Trophoblast cell (in vitro differentiated cells and primary cell): ENCODE results near the gene FSTL3.

Experiments
- DNase-seq, 2 donors: peaks; one replicate each; pipeline ENCODE4 v3.0.0-alpha.2; 2016
- H2AFZ ChIP-seq: 2 replicates; pipeline ENCODE4 v1.6.1; 2013; ENCODE audit warnings: low read length, moderate library complexity, mild to moderate bottlenecking; ENCODE audit not compliant: insufficient read depth, poor library complexity
- H2AK5ac ChIP-seq: 2 replicates; pipeline ENCODE4 v1.6.1; 2013; ENCODE audit warnings: mild to moderate bottlenecking, low read length
- H2BK120ac ChIP-seq: 2 replicates; pipeline ENCODE4 v1.6.1; 2013; ENCODE audit warnings: low read length, mild to moderate bottlenecking, moderate library complexity; ENCODE audit not compliant: insufficient read depth, poor library complexity
- H2BK12ac ChIP-seq: 2 replicates; pipeline ENCODE4 v1.6.1; 2013; ENCODE audit warnings: mild to moderate bottlenecking, low read length, moderate library complexity
- H2BK5ac ChIP-seq: 2 replicates; pipeline ENCODE4 v1.6.1; 2013; ENCODE audit warnings: low read length, low read depth, moderate library complexity, mild to moderate bottlenecking; ENCODE audit not compliant: poor library complexity
- H3K14ac ChIP-seq: 2 replicates; pipeline ENCODE4 v1.6.1; 2013; ENCODE audit warnings: mild to moderate bottlenecking, low read length
- H3K18ac ChIP-seq: 2 replicates; pipeline ENCODE4 v1.6.1; 2013; ENCODE audit warnings: mild to moderate bottlenecking, low read length
- H3K23ac ChIP-seq: 2 replicates; pipeline ENCODE4 v1.6.1; 2013; ENCODE audit warnings: low read length
- H3K27ac ChIP-seq: 2 replicates; pipeline ENCODE4 v1.5.1; 2013; ENCODE audit warnings: low read depth, mild to moderate bottlenecking, inconsistent platforms, low read length, moderate library complexity
- H3K27me3 ChIP-seq: 2 replicates; pipeline ENCODE4 v1.6.1; 2013; ENCODE audit warnings: inconsistent platforms, mild to moderate bottlenecking, low read length, moderate library complexity; ENCODE audit not compliant: insufficient read depth
- H3K36me3 ChIP-seq, 2 experiments: 1 replicate in 1 of 2; 2 replicates in 1 of 2; pipeline ENCODE4 v1.6.1; 2013; ENCODE audit warnings: low read length in 2 of 2, mild to moderate bottlenecking in 2 of 2, moderate library complexity in 1 of 2; ENCODE audit not compliant: insufficient read depth in 2 of 2, control insufficient read depth in 1 of 2
- H3K4ac ChIP-seq: 2 replicates; pipeline ENCODE4 v1.6.1; 2013; ENCODE audit warnings: low read depth, mild to moderate bottlenecking, low read length, moderate library complexity
- H3K4me1 ChIP-seq, 2 experiments: 1 replicate in 1 of 2; 2 replicates in 1 of 2; pipeline ENCODE4 v1.6.1; 2013; ENCODE audit warnings: low read length in 2 of 2, mild to moderate bottlenecking in 2 of 2, moderate library complexity in 1 of 2; ENCODE audit not compliant: insufficient read depth in 2 of 2, control insufficient read depth in 1 of 2
- H3K4me2 ChIP-seq: 2 replicates; pipeline ENCODE4 v1.6.1; 2013; ENCODE audit warnings: inconsistent platforms, mild to moderate bottlenecking, low read length, moderate library complexity
- H3K4me3 ChIP-seq: 2 replicates; pipeline ENCODE4 v1.5.1; 2013; ENCODE audit warnings: mild to moderate bottlenecking, low read depth, low read length, inconsistent platforms
- H3K79me1 ChIP-seq: one replicate; pipeline ENCODE4 v1.6.1; 2013; ENCODE audit warnings: low read length
- H3K79me2 ChIP-seq: 2 replicates; pipeline ENCODE4 v1.6.1; 2013; ENCODE audit warnings: low read length, mild to moderate bottlenecking; ENCODE audit not compliant: control insufficient read depth, insufficient read depth, poor library complexity
- H3K9ac ChIP-seq: 2 replicates; pipeline ENCODE4 v1.6.1; 2013; ENCODE audit warnings: mild to moderate bottlenecking, low read length
- H3K9me3 ChIP-seq: 2 replicates; pipeline ENCODE4 v1.6.1; 2013; ENCODE audit warnings: low read depth, mild to moderate bottlenecking, control low read depth, inconsistent platforms, low read length; ENCODE audit not compliant: insufficient read depth
- H4K12ac ChIP-seq: 2 replicates; pipeline ENCODE4 v1.6.1; 2013; ENCODE audit warnings: low read depth, mild to moderate bottlenecking, low read length, moderate library complexity
- H4K8ac ChIP-seq: 2 replicates; pipeline ENCODE4 v1.6.1; 2013; ENCODE audit warnings: low read depth, mild to moderate bottlenecking, low read length, moderate library complexity
- H4K91ac ChIP-seq: one replicate; pipeline ENCODE4 v1.6.1; 2013; ENCODE audit warnings: low read depth, mild to moderate bottlenecking, low read length, moderate library complexity
- WGBS: extraction: QIAGEN DNeasy Blood & Tissue Kit; methylation state at CpG from one replicate; pipeline ENCODE4 v1.1.7; 2013; ENCODE audit warnings: missing lambda C conversion rate; ENCODE audit not compliant: insufficient read length, insufficient coverage; ENCODE audit errors: extremely low coverage; 5-methylcytosine and 5-hydroxymethylcytosine counted together

FSTL3 gene

DNA sequence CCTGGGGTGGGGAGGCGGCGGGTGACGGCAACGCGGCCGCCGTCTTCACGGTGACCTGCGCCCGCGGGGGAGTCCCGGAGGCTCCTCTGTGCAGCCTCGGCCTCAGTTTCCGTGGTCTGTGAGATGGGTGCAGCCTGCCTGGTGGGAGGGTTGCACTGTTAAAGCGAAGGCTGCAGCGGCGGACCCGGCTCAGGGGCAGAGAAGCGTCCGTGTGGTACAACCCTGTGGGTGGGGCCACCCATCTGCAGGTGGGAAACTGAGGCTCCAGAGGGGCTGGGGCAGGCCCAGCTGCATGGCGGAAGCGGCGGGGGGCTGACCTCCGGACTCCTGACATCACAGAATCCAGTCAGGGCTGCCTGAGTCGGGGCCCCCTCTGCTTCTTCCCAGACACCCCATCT, 36.0 kb upstream of the FSTL3 start:
- H3K36me3 ChIP-seq, result peaks cover 12 to 19% of the 10 kb centered on the region in 2 experiments
- H3K9me3 ChIP-seq, result peaks cover 4% of the 10 kb centered on the region
- WGBS, result no CpG with 5 or more reads among the region's 25 CpGs
- H3K9ac ChIP-seq, result no peak overlapping the region
- DNase-seq, result no peak
- H2AFZ ChIP-seq, result no peak overlapping the region
- no peak overlapping the region for H4K12ac ChIP-seq
- no peaks in the 10 kb centered on the region for H3K79me2 ChIP-seq
- no peak overlapping the region for H3K27ac ChIP-seq
- no peak overlapping the region for H2BK120ac ChIP-seq
- H3K14ac ChIP-seq, result no peak overlapping the region
- no peak overlapping the region for H3K18ac ChIP-seq
- H3K4me1 ChIP-seq, result peaks cover 5 to 10% of the 10 kb centered on the region in 2 experiments
- H3K4ac ChIP-seq, result no peak overlapping the region
- peak overlapping the region; percentile 14 for H3K4me3 ChIP-seq
- H3K23ac ChIP-seq, result no peak overlapping the region
- H2BK12ac ChIP-seq, result no peak overlapping the region
- no peaks in the 10 kb centered on the region for H3K27me3 ChIP-seq
- no peak overlapping the region for H4K8ac ChIP-seq
- no peaks in the 10 kb centered on the region for H3K79me1 ChIP-seq
- H4K91ac ChIP-seq, result no peak overlapping the region
- peak overlapping the region; percentile 88 for H3K4me2 ChIP-seq
- H2BK5ac ChIP-seq, result no peak overlapping the region
- no peak overlapping the region for H2AK5ac ChIP-seq

- Histone ChIP-seq H3K27ac (no peak overlapping the region), H2BK12ac (no peak overlapping the region), H3K4me2 (no peak overlapping the region), H2AFZ (no peak overlapping the region), H2AK5ac (no peak overlapping the region), H3K4ac (no peak overlapping the region), H2BK120ac (no peak overlapping the region), H3K79me2 (no peaks in the 10 kb centered on the region), H3K14ac (no peak overlapping the region), H4K91ac (no peak overlapping the region), H2BK5ac (no peak overlapping the region), H3K9ac (no peak overlapping the region), H3K4me3 (no peak overlapping the region), H3K23ac (no peak overlapping the region), H3K18ac (no peak overlapping the region), H3K9me3 (peaks cover 4% of the 10 kb centered on the region), H4K12ac (no peak overlapping the region), H3K36me3 (peaks cover 12 to 19% of the 10 kb centered on the region in 2 experiments), H3K4me1 (peaks cover 3 to 9% of the 10 kb centered on the region in 2 experiments), H3K27me3 (no peaks in the 10 kb centered on the region), H4K8ac (no peak overlapping the region), H3K79me1 (no peaks in the 10 kb centered on the region)
- no CpG with 5 or more reads among the region's 31 CpGs for WGBS
- peak; percentile 64 to 67 for DNase-seq
These were observed 35.5 kb upstream of the FSTL3 start for GRCh38 chr19:640606-641189.

DNA sequence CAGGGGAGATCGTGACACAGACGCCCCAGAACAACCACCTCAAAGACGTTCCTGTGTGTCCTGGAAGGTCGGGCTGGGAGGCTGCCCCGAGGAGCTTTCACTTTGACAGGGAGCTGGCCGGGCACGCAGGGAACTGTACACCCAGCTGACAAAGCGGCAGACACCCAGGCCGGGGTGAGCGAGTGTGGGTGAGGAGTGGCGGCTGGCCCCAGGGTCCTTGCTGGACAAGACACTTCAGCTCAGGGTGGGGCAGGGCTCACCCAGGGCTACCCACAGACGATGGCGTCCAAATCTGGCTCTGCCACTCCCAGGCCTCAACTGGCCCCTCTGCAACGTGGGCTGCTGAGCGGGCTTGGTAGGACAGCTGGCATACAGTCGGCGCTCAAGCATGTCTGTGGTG, 34.5 kb upstream of the FSTL3 start:
- Histone ChIP-seq H4K12ac (no peak overlapping the region), H2BK5ac (no peak overlapping the region), H3K27ac (no peak overlapping the region), H3K9me3 (peaks cover 4% of the 10 kb centered on the region), H3K4me1 (peaks cover 3 to 9% of the 10 kb centered on the region in 2 experiments), H2AFZ (no peak overlapping the region), H3K23ac (no peak overlapping the region), H3K4me3 (no peak overlapping the region), H3K4me2 (no peak overlapping the region), H3K79me2 (no peaks in the 10 kb centered on the region), H4K8ac (no peak overlapping the region), H3K14ac (no peak overlapping the region), H3K79me1 (no peaks in the 10 kb centered on the region), H3K36me3 (peaks cover 22 to 29% of the 10 kb centered on the region in 2 experiments), H2BK12ac (no peak overlapping the region), H3K9ac (no peak overlapping the region), H3K18ac (no peak overlapping the region), H2AK5ac (no peak overlapping the region), H4K91ac (no peak overlapping the region), H3K4ac (no peak overlapping the region), H2BK120ac (no peak overlapping the region), H3K27me3 (no peaks in the 10 kb centered on the region)
- WGBS, result no CpG with 5 or more reads among the region's 17 CpGs
- peak in 1 of 2 donors; percentile 23 for DNase-seq

GRCh38 chr19:642767-643727, 33.1 kb upstream of the FSTL3 start:
- Histone ChIP-seq H4K12ac (no peak overlapping the region), H3K27me3 (no peaks in the 10 kb centered on the region), H3K4me3 (no peak overlapping the region), H2AK5ac (no peak overlapping the region), H2BK120ac (no peak overlapping the region), H3K9me3 (peaks cover 4% of the 10 kb centered on the region), H2BK12ac (no peak overlapping the region), H3K23ac (no peak overlapping the region), H3K4me1 (peaks cover 3 to 9% of the 10 kb centered on the region in 2 experiments), H4K8ac (no peak overlapping the region), H3K14ac (no peak overlapping the region), H3K27ac (no peak overlapping the region), H3K79me1 (no peaks in the 10 kb centered on the region), H3K36me3 (peaks cover 35 to 42% of the 10 kb centered on the region in 2 experiments), H4K91ac (no peak overlapping the region), H2BK5ac (no peak overlapping the region), H3K18ac (no peak overlapping the region), H3K4me2 (no peak overlapping the region), H3K79me2 (no peaks in the 10 kb centered on the region), H3K9ac (no peak overlapping the region), H2AFZ (no peak overlapping the region), H3K4ac (no peak overlapping the region)
- peak in 1 of 2 donors; percentile 36 for DNase-seq
- WGBS, result no CpG with 5 or more reads among the region's 70 CpGs
